OCI-LY1 (cell line): ENCODE results near the gene PHLDB3.

Experiments used
- EZH2 ChIP-seq: fragments of 200-600 bp; sonication (generic), shearing (Covaris generic); IDR thresholded peaks from 2 replicates; pipeline ENCODE4 v1.8.0; 2017; ENCODE audit warnings: borderline replicate concordance, mixed run types, mild to moderate bottlenecking, antibody characterized with exemption, low read length, moderate library complexity, mixed read lengths
- TF ChIP-seq, protein P1 (sequence below): fragments of 200-600 bp; sonication (generic), shearing (Covaris generic); IDR thresholded peaks from 2 replicates; pipeline ENCODE4 v1.5.1; 2017; ENCODE audit warnings: mild to moderate bottlenecking, antibody characterized with exemption, low read length, moderate library complexity, mixed read lengths

- TF ChIP-seq EZH2: no peak
- TF ChIP-seq, protein P1, sequence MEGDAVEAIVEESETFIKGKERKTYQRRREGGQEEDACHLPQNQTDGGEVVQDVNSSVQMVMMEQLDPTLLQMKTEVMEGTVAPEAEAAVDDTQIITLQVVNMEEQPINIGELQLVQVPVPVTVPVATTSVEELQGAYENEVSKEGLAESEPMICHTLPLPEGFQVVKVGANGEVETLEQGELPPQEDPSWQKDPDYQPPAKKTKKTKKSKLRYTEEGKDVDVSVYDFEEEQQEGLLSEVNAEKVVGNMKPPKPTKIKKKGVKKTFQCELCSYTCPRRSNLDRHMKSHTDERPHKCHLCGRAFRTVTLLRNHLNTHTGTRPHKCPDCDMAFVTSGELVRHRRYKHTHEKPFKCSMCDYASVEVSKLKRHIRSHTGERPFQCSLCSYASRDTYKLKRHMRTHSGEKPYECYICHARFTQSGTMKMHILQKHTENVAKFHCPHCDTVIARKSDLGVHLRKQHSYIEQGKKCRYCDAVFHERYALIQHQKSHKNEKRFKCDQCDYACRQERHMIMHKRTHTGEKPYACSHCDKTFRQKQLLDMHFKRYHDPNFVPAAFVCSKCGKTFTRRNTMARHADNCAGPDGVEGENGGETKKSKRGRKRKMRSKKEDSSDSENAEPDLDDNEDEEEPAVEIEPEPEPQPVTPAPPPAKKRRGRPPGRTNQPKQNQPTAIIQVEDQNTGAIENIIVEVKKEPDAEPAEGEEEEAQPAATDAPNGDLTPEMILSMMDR: no peak
Observed at GRCh38 chr19:43505186-43505456, 575 bp upstream of the PHLDB3 start.
